GM18907 (cell line): ENCODE results near the gene SCAP.

ENCODE experiments used
- ATAC-seq: cut with Tn5 transposase; IDR thresholded peaks from one replicate; pipeline ENCODE4 v1.9.1; 2021; ENCODE audit warnings: mild to moderate bottlenecking, moderate library complexity; ENCODE audit not compliant: unreplicated experiment

The SCAP gene

GRCh38 chr3:47433796-47434195, 41.9 kb downstream of the SCAP start:
- ATAC-seq = no peak

DNA sequence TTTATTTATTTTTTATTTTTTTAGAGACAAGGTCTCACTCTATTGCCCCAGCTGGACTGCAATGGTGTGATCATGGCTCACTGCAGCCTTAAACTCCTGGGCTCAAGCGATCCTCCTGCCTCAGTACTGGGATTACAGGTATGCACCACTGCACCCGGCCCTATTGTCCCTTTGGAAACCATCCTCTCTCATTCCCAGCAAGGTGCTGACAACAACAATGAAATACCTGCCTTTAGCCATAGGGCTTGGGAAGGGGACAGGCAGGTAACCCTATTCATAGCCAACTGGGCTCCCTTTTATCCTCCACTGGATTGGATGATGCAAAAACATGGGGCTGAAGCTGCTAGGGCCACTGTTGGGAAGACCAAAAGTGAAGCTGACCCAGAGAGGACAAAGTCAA, 43.1 kb downstream of the SCAP start:
- no peak for ATAC-seq

GRCh38 chr3:47431225-47431624, 44.5 kb downstream of the SCAP start:
- no peak for ATAC-seq

GRCh38 chr3:47430606-47431005, 45.1 kb downstream of the SCAP start:
- no peak for ATAC-seq

DNA sequence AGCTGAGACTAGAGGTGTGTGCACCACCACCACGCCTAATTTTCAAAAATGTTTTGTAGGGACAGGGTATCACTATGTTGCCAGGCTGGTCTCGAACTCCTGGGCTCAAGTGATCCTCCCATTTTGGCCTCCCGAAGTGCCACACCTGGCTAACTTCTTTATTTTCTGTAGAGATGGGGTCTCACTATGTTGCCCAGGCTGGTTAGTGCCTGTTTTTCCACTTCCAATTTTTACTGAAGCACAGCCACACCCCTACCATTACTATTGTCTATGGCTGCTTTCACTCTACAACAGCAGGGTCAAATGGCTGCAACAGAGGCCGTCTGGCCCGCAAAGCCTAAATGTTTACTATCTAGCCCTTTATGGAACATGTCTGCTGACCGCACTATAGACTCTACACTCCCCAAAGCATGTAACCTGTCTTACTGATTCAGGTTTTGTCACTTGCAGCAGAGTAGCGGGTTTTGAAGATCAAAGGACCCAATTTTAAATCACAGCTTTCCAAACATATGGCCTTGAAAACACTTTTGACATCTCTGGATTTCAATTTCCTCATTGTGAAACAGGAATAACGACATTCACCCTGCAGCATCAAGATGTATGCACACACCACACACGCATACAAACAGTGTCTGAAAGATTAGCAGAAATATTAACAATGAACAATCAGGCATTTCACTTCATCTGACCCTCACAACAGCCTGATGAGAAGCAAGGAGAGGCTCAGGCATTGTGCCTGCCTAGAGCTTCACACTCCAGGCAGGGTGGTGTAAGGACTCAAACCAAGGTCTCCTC, 46.1 kb downstream of the SCAP start:
- no peak for ATAC-seq

DNA sequence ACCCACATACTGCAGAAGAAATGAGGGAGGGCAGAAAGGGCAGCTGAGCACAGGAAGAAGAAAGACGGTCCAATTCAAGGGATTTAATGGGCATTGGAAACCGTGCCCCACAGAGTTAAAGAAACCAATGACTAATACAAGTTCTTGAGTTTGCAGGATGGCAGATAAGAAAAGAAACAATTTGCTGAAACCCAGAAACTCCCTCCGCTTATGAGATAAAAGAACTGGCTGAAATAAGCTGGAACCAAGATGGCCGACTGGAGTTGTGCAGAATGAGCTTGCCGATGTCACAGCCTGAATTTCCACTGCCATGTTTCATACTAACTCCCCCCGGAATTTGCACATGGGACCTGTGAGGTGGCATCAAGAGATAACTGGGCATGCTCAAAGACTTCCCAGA, 47.1 kb downstream of the SCAP start:
- ATAC-seq = no peak

GRCh38 chr3:47427866-47428265, 47.9 kb downstream of the SCAP start:
- ATAC-seq = no peak

DNA sequence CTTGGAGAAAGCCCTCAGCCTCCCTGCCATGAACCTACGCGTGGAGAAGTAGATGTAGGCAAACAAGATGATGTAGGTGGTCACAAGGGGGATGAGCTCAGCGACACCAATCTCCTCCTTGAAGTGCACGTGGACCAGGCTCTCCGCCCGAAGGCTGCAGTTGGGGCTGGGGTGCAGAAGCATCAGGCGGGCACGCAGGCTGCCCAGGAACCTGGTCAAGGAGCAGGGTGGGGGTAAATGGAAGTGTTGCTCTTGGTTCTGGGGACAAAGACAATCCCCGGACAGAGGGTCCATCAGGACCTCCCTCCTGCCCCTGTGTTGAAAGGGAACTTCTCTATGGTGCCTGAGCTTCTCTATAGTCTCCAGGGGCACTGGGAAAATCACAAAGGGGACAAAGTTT, 49.8 kb downstream of the SCAP start:
- ATAC-seq = no peak

- ATAC-seq = no peak
Measured at GRCh38 chr3:47425383-47425778, 50.4 kb downstream of the SCAP start.

GRCh38 chr3:47424434-47425382, 51.0 kb downstream of the SCAP start:
- no peak for ATAC-seq

DNA sequence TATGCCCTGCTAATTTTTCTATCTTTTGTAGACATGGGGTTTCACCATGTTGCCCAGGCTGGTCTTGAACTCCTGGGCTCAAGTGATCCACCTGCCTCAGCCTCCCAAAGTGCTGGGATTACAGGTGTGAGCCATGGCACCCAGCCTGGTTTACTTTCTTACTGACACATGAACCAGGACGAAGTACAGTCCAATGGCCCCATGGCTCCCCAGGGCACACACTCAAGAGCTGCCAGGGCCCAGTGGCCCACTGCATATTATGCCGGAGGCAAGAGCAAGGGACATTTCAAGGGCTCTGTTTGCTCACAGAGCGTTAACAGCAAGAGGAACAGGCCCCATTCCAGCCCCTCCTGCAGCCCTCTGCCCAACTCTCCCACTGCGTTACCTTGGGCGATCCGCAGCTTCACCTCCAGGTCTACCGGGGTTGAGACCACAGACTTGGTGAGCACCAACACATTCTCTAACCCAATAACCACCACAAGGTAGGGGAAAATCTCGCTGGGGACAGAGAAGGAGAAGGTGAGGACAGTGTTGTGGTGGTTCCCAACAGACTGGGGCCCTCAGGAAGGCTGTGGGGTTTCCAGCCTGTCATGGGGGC, 52.1 kb downstream of the SCAP start:
- no peak for ATAC-seq

DNA sequence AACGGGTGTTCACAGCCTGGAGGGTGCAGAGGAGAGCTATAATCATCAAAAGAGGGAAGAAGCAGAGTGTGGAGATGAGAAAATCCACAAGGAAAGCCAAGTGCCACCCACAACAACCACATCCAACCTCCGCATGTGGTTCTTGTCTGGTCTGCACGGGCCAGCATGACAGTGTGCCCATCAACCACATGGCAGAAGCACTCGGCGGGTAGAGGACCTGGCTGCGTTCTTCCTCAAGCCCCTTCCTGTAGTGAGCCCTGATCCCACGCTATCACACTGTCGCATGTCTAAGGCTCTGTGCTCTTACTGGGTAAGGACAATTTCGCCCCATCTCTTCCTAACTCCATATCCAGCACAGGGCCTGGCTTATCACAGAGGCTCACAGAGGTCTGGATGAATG, 53.0 kb downstream of the SCAP start:
- ATAC-seq = no peak

DNA sequence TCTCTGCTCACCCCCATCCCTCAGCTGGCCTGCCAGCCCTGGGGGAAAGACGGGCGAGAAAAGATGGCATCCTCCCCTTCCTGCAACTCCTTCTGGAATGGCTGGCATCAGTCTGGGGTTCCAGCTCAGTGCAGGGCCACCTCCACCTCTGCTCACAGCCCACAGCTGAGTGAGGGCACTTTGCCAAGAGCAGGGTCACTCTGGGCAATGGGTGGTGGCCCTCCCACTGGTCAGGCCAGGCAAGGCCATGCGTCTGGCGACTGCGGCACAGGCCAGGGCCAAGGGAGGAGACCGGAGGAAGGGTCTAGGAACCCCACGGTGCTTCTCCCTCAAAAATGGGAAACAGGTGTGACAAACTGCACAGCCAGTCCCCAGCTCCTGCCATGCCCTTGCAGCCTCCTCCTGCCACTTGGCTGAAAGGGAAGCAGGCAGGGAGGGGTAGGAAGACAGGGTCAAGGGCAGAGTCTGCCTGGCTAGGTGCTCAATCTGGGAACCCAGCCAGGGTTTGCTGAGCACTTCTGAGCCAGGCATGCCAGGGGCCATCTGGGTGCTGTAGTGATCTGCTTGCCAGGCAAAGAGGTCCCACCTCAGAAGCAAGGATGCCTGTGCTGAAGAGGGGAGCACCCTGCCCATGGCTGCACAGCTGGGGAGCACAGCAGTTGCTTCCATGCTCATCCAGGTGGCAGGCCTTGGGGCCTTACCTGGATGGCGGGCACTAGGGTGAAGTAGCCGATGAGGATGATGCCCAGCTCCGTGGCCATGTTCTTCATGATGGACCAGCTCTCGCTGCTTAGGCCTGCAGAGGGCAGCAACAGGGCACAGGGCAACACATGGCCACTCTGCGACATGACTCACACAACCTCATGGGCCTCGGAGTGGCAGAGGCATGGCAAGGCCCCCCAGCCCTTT, 53.7 kb downstream of the SCAP start:
- no peak for ATAC-seq

- ATAC-seq = peak; percentile 68
Measured at GRCh38 chr3:47420511-47421484, 54.9 kb downstream of the SCAP start.

- ATAC-seq = no peak
Measured at GRCh38 chr3:47420044-47420430, 55.7 kb downstream of the SCAP start.

DNA sequence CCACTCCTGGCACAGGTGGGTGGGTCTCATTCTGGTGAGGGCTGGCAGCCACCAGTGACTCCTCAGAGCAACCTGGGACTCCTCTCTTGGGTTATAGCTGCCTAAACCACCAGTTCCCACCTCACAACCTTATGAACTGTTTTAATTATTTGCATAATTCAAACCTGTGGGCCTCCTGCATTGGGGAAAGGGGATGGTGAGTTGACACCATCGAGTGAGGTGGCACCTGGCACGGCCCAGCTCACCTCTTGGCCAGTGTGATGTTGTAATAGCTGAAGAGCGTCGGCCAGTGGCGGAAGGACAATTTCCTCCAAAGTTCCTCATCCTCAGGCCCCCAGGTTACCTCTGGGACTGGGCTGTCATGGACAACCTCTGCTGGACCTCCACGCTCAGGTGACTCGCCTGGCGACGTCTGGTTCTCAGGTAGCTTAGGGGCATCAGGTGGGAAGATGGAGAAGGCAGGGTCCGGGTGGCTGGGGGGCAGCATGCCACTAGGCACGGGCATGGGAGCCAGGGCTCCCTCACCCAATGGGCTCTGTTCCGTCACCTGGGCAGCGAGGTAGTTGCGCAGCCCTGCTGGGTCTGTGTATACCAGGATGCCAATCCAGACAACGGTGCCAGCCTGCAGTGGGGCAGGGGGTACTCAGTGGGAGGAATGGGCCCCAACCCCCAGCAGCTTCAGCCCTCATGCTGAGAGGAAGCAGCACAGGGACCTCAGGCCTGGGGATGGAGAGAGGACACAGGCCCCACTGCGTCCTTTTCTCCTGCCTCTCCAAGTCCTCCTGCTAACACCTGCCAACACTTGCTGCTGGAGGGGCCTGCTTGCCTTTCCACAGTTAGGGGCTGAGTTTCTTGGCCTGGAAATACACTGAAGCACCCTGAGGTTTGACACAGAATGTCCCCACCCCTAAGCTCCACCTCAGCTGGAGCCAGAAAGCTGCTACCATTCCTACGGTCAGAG, 56.4 kb downstream of the SCAP start:
- no peak for ATAC-seq

DNA sequence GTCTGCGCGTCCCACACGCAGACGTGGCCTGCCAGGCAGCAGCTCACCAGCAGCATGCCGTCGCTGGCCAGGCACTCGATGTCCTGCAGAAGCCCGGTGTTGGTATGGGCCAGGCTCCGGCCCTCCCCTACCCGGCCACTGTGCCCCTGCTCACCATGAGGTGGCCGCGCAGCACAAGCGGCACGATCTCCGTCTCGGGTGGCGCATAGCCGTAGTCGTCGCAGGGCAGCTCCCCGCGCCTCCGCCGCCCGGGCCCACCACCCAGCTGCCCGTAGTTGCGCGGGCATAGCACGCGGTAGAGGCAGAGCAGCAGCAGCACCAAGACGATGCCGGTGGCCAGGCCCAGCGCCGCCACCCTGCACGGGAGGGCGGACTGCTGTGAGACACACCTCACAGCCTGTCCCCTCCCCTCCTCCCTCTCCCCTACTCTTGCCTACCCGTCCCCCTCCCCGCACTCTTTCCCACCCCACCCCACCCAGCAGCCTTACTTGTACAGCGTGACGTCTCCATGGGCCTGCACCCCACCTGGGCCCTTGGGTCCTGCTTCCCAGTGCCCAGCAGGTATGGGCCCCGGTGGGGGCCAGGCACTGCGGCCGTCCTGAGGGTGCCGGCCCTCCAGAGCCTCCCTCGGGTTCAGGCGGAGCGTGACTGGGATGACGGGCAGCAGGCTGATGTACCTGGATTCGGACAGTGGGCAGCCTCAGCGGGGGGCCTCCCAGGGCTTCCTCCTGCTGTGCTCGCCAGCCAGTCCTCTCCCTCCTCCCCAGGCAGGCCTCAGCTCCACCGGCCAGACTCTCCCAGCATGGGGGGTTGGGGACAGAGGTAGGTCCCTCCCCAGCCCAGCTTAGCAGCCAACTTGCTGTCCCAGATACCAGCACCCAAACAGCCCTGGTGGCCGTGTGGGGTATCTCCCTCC, 57.3 kb downstream of the SCAP start:
- no peak for ATAC-seq
